ENCODE data around the gene SLC25A30.
A peak's percentile ranks its signal among the peaks of the same experiment; 100 is the strongest.
"Not testable (repeated sequence)": the region's sequence is repeated elsewhere in the genome, so short reads cannot be mapped to it uniquely, and the experiment has no call there.

Gene SLC25A30

DNA sequence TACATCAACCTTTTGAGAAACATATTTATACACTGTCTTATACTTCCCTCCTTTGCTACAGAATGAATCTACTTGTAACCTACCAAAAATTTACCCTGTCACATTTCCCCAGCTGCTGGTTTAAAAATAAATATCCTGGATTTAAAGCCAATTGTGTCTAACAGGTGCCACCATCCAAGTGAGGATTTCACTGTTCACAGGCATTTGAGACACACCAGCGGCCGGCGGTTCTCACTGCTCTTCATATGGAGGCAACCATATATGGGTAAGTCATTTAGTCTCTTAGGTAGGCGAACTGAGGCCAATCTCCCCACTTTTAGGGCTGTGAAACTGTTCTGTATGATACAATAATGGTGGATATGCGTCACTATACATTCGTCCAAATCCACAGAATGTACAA, 26.2 kb downstream of the SLC25A30 start:
- no peak for DNase-seq (ENCODE audit: low read depth in 2 of 2)

DNA sequence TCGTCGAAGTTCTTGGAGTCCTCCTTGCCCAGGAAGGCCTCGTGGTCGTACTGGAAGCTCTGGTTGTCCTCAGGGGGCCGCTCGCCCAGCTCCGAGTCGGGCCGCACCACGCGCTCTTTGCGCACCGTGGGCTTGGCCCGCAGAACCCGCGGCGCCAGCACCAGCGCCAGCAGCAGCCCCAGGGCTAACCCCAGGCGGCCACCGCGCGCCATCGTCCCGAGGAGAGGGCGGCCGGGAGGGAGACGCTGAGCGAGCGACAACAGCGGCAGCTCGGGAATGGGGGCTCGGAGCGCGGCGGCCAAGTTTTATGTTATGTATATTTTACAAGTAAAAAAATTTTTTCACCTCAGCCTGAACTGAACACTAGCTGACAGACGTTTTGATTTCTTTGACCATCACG, 27.0 kb downstream of the SLC25A30 start:
- not testable (repeated sequence) for DNase-seq (ENCODE audit: low read depth in 2 of 2)

DNA sequence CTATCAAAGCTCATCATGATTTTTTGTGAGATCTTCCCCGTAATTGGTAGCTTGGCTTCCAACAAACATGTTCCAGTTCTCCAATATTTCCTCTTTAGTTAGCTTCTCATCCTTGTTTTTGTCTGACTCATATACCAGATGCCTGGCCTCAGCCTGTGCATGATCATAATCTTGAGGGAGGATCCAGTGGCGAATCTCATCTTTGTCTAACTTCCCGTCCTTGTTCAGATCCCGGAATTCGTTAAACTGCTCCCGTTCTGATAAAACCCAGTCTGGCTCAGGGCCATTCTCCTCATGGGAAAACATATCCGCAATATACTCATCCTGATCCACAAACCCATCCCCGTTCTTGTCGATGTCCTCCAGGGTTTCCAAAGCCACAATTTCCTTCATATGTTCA, 27.8 kb downstream of the SLC25A30 start:
- DNase-seq (ENCODE audit: low read depth in 2 of 2), result not testable (repeated sequence)

DNA sequence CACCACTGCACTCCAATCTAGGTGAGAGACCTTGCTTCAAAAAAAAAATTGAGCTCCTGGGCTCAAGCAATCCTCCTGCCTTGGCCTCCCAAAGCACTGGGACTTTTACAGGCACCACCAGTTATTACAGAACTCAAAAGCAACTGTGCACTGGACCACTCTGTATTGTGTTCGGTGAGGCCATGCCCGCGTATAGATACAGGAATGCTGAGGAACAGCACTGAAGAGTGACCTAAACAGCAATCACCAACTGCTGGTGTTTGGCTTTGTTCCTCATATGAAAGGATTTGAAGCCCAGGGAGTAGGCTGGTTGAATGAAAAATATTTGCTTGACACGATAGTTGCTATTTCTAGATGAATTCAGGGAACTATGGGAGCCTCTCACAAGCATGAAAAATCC, 29.5 kb downstream of the SLC25A30 start:
- DNase-seq (ENCODE audit: low read depth in 2 of 2), result no peak

GRCh38 chr13:45386892-45387575, 31.1 kb downstream of the SLC25A30 start:
- DNase-seq (ENCODE audit: low read depth in 2 of 2), result not testable (repeated sequence)

DNA sequence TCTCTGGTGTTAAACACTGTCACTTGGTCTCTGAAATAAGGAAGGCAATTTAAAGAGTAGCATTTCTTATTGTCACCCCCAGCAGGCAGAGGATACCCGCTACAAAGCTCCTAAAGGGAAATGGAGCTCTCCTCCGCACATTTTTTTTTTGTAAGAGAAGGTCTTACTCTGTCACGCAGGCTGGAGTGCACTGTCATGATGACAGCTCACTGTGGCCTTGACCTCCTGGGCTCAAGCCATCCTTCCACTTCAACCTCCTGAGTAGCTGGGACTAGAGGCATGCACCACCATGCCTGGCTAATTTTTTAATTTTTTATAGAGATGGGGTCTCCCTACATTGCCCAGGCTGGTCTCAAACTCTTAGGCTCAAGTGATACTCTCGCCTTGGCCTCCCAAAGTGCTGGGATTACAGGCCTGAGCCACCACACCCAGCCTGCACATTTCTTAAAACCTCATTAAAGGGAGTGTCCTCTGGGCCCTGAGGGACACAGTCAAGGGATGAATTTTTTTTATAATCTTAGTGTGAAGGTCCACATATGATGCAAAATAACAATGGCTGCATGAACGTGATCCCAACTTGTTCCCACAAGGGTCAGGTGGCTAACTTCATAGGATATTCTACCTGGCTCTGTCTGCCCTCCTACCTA, 32.1 kb downstream of the SLC25A30 start:
- DNase-seq (ENCODE audit: low read depth in 2 of 2), result no peak

GRCh38 chr13:45385320-45385719, 32.9 kb downstream of the SLC25A30 start:
- no peak for DNase-seq (ENCODE audit: low read depth in 2 of 2)

DNA sequence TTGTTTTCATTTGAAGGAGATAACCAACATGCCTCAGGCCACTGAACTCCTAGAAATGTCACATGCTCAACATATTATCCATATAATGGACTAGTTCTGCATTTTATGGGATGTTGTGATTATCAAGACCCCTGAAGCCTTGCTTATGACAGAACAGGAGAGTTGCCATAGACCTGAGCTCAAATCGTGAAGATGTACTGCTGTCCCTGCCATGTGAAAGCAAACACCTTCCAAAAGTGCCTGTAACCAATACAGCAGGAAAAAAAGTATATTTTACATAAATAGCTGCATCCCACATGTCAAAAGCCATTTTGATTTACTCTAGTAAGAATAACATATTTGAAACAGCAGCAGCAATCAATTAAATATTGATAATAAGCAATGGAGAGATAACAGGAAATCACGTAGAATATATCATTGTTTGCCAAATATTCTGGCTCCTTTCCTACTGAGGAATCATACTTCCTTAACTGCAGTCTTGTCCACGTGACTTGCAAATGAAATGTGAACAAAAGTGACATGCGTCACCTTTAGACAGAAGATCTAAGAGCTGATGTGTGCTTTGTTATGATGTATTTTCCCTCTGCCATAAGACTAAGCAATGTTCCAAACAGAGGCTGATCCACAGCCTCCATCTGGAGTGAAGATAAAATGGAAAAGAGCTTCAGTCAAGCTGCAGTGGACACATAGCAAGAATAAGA, 33.5 kb downstream of the SLC25A30 start:
- no peak for DNase-seq (ENCODE audit: low read depth in 2 of 2)

GRCh38 chr13:45382739-45383138, 35.4 kb downstream of the SLC25A30 start:
- not testable (repeated sequence) for DNase-seq (ENCODE audit: low read depth in 2 of 2)

- DNase-seq (ENCODE audit: low read depth in 2 of 2), result no peak
Measured at GRCh38 chr13:45381196-45381595, 37.0 kb downstream of the SLC25A30 start.

- not testable (repeated sequence) for DNase-seq (ENCODE audit: low read depth in 2 of 2)
Measured at GRCh38 chr13:45380708-45381107, 37.5 kb downstream of the SLC25A30 start.

DNA sequence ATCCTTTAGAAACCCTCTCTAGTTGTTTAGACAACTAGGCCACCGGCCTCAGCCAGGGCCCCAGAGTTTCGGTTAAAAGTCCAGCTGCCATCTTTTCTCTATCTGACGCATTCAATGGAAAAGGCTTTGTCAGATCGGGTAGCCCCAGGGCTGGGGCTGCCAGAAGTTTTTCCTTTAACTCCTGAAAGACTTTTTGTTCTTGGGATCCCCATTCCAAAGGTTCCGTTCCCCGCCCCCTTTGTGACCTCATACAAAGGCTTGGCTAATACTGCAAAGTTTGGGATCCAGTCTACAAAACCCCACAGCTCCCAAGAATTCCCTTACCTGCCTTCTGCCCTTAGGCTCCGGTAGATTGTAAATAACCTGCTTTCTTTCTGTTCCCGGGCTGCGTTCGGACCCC, 38.7 kb downstream of the SLC25A30 start:
- DNase-seq (ENCODE audit: low read depth in 2 of 2), result not testable (repeated sequence)

GRCh38 chr13:45378786-45379185, 39.4 kb downstream of the SLC25A30 start:
- DNase-seq (ENCODE audit: low read depth in 2 of 2), result not testable (repeated sequence)

- DNase-seq (ENCODE audit: low read depth in 2 of 2), result not testable (repeated sequence)
Measured at GRCh38 chr13:45377314-45377713, 40.9 kb downstream of the SLC25A30 start.

GRCh38 chr13:45376651-45377050, 41.5 kb downstream of the SLC25A30 start:
- DNase-seq (ENCODE audit: low read depth in 2 of 2), result not testable (repeated sequence)

GRCh38 chr13:45374917-45375316, 43.3 kb downstream of the SLC25A30 start:
- DNase-seq (ENCODE audit: low read depth in 2 of 2), result no peak

DNA sequence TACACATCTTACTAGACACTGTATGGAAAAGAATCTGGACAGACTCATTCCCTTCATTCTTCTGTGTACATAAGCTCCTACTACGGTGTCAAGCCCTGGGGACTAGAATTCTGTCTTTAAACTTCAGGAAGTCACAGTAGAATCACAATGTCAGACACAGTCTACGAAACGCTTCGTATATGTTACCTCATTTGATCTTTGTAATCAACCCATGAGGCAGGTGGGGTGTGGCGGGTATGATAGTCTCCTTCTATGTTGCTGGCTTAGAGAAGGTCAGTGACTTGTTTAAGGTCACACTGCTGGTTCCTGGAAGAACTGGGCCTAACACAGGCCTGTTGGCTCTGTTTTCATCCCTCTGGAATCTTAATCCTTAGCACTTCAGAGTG, 45.0 kb downstream of the SLC25A30 start:
- no peak for DNase-seq (ENCODE audit: low read depth in 2 of 2)

GRCh38 chr13:45372189-45373161, 45.7 kb downstream of the SLC25A30 start:
- DNase-seq (ENCODE audit: low read depth in 2 of 2), result no peak

DNA sequence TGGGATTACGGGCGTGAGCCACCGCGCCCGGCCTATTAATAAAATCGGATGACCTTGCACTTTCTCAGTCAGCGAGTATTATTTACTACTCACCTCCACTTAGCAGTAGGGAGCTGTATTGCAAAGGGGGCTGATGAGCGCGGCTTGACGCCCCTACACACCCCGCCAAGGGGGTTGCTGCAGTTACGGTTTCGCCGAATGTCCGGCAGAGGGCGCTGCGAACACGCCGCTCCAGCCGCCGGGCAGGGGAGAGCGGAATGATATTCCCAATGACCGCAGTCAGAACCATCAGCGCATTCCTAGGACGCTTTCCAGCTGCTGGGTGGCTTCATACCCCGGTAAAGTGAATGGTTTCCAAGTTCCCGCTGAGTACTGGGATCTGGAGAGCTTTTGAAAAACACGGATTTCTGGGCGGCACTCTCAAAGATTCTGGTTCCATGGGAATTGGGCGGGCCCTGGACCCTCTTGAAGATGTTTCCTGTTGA, 47.2 kb downstream of the SLC25A30 start:
- peak; percentile 30 to 33 for DNase-seq (ENCODE audit: low read depth in 2 of 2)

- DNase-seq (ENCODE audit: low read depth in 2 of 2), result no peak
Measured at GRCh38 chr13:45369116-45369515, 49.1 kb downstream of the SLC25A30 start.

DNA sequence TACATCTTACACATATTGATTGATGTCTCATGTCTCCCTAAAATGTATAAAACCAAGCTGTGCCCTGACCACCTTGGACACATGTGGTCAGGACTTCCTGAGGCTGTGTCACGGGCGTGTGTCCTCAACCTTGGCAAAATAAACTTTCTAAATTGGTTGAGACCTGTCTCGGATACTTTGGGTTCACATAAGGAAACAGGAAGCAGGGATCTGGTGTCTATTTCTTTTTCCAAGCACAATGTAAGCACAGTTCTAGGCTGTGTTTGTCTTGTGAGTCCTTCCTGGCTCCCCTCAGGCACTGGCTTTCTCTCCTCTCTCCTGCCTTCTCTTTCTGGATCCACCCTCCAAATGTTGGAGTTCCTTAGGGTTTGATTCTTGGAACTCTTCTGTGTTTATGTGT, 49.6 kb downstream of the SLC25A30 start:
- DNase-seq (ENCODE audit: low read depth in 2 of 2), result no peak

- DNase-seq (ENCODE audit: low read depth in 2 of 2), result no peak
Measured at GRCh38 chr13:45368005-45368404, 50.2 kb downstream of the SLC25A30 start.
